H1 (cell line): ENCODE data around the gene IPO7. TPM values are rescaled to one million over a fixed set of nuclear protein-coding genes. Genes with fewer than 3 reads are reported as not detected.
"Not testable (repeated sequence)": the region's sequence is repeated elsewhere in the genome, so short reads cannot be mapped to it uniquely, and the experiment has no call there.

Experiments used
- CTCF ChIA-PET: fragments of 300-600 bp; sonication (Branson Sonifier 250); formaldehyde crosslinking; loops from one replicate; lab custom pipeline; 2021; ENCODE audit not compliant: partially characterized antibody; lab: Charles Lee
- POLR2A ChIA-PET: fragments of 300-600 bp; sonication (Branson Sonifier 250); formaldehyde crosslinking; loops from one replicate; lab custom pipeline; 2021; ENCODE audit warnings: inconsistent platforms; ENCODE audit not compliant: partially characterized antibody; lab: Charles Lee
- DNase-seq, 2 experiments: peaks; one replicate each; pipeline versions ENCODE4 v3.0.0 to v3.0.0-alpha.2; 2010 to 2022; ENCODE audit warnings: low spot score in 2 of 2, low read depth in 1 of 2, mixed read lengths in 1 of 2
- FAIRE-seq: peaks from 2 replicates; lab custom pipeline; 2011; peaks lifted over from hg19 to GRCh38; lab: Jason Lieb, UNC
- H2AFZ ChIP-seq: 2 replicates; pipeline ENCODE4 v1.8.1; 2012; ENCODE audit warnings: low read length, inconsistent platforms
- H2AK5ac ChIP-seq: 2 replicates; pipeline ENCODE4 v1.6.1; 2013; ENCODE audit warnings: low read depth, low read length
- H2BK120ac ChIP-seq: replicated peaks from 2 replicates; pipeline ENCODE3; 2013; ENCODE audit warnings: low read depth, low read length, inconsistent platforms
- H2BK12ac ChIP-seq: 2 replicates; pipeline ENCODE4 v1.6.1; 2013; ENCODE audit warnings: low read depth, low read length
- H2BK15ac ChIP-seq: 2 replicates; pipeline ENCODE4 v1.6.1; 2013; ENCODE audit warnings: low read length
- H2BK20ac ChIP-seq: 2 replicates; pipeline ENCODE4 v1.6.1; 2013; ENCODE audit warnings: low read length
- H2BK5ac ChIP-seq: 2 replicates; pipeline ENCODE4 v1.6.1; 2013; ENCODE audit warnings: low read depth, low read length
- H3K14ac ChIP-seq: 2 replicates; pipeline ENCODE4 v1.6.1; 2013; ENCODE audit warnings: inconsistent platforms; ENCODE audit not compliant: insufficient read length
- H3K18ac ChIP-seq: 2 replicates; pipeline ENCODE4 v1.6.1; 2013; ENCODE audit warnings: low read length; ENCODE audit errors: extremely low read depth
- H3K23ac ChIP-seq: 2 replicates; pipeline ENCODE4 v1.6.1; 2013; ENCODE audit warnings: inconsistent platforms; ENCODE audit not compliant: insufficient read length
- H3K23me2 ChIP-seq: 2 replicates; pipeline ENCODE4 v1.6.1; 2013; ENCODE audit warnings: low read depth, low read length
- H3K27ac ChIP-seq: 2 replicates; pipeline ENCODE4 v1.6.1; 2011; ENCODE audit warnings: low read depth, low read length, inconsistent platforms
- H3K27me3 ChIP-seq, 4 experiments: replicated peaks in 1 of 4; 1 replicate in 1 of 4; 2 replicates in 3 of 4; pipeline versions ENCODE4 v1.6.1 to v1.8.1; 2011 to 2013; ENCODE audit warnings: low read length in 3 of 4, mild to moderate bottlenecking in 3 of 4, inconsistent platforms in 2 of 4, mixed read lengths in 2 of 4, moderate library complexity in 1 of 4; ENCODE audit not compliant: control insufficient read depth in 3 of 4, insufficient read depth in 3 of 4; ENCODE audit errors: extremely low read depth in 1 of 4
- H3K36me3 ChIP-seq, 4 experiments: 2 replicates each; pipeline versions ENCODE4 v1.6.1 to v1.8.1; 2011 to 2013; ENCODE audit warnings: mild to moderate bottlenecking in 4 of 4, low read length in 3 of 4, moderate library complexity in 2 of 4, control low read depth in 1 of 4, inconsistent platforms in 1 of 4; ENCODE audit not compliant: insufficient read depth in 4 of 4, control insufficient read depth in 2 of 4
- H3K4ac ChIP-seq: replicated peaks from 2 replicates; pipeline ENCODE3; 2013; ENCODE audit warnings: low read length, low read depth, mixed read lengths, inconsistent platforms; ENCODE audit not compliant: insufficient read length
- H3K4me1 ChIP-seq, 4 experiments: replicated peaks in 1 of 4; 1 replicate in 1 of 4; 2 replicates in 3 of 4; pipeline versions ENCODE4 v1.6.1 to v1.8.1; 2011 to 2013; ENCODE audit warnings: low read length in 3 of 4, inconsistent platforms in 2 of 4, mixed read lengths in 1 of 4; ENCODE audit not compliant: insufficient read depth in 4 of 4, control insufficient read depth in 3 of 4
- H3K4me2 ChIP-seq, 2 experiments: 2 replicates each; pipeline versions ENCODE4 v1.6.1 to v1.8.1; 2011 to 2013; ENCODE audit warnings: low read depth in 2 of 2, low read length in 2 of 2, control low read depth in 1 of 2, inconsistent platforms in 1 of 2, mild to moderate bottlenecking in 1 of 2; ENCODE audit not compliant: insufficient read depth in 1 of 2
- H3K4me3 ChIP-seq, 4 experiments: fragments of 200-600, 300-600 bp in 1 of 4; sonication (generic), shearing (Covaris generic), sonication (Bioruptor Twin) in 1 of 4; 2 replicates each; pipeline versions ENCODE4 v1.5.1 to v1.8.1; 2011 to 2016; ENCODE audit warnings: low read length in 4 of 4, low read depth in 3 of 4, control low read depth in 2 of 4, inconsistent platforms in 2 of 4, mild to moderate bottlenecking in 2 of 4, mixed read lengths in 1 of 4, moderate library complexity in 1 of 4; ENCODE audit not compliant: insufficient read depth in 2 of 4; ENCODE audit errors: extremely low read depth in 1 of 4
- H3K56ac ChIP-seq: replicated peaks from 2 replicates; pipeline ENCODE3; 2013; ENCODE audit warnings: low read depth, mild to moderate bottlenecking, mixed read lengths, low read length, inconsistent platforms; ENCODE audit not compliant: insufficient read length
- H3K79me1 ChIP-seq: 2 replicates; pipeline ENCODE4 v1.6.1; 2013; ENCODE audit warnings: low read depth, low read length, control low read depth
- H3K79me2 ChIP-seq, 2 experiments: 2 replicates each; pipeline versions ENCODE4 v1.6.1 to v1.8.1; 2012 to 2013; ENCODE audit warnings: low read length in 2 of 2, mild to moderate bottlenecking in 2 of 2, inconsistent platforms in 1 of 2; ENCODE audit not compliant: insufficient read depth in 2 of 2, control insufficient read depth in 1 of 2
- H3K9ac ChIP-seq, 4 experiments: replicated peaks in 1 of 4; 1 replicate in 1 of 4; 2 replicates in 3 of 4; pipeline versions ENCODE4 v1.6.1 to v1.8.1; 2011 to 2013; ENCODE audit warnings: low read depth in 3 of 4, low read length in 3 of 4, control low read depth in 2 of 4, mild to moderate bottlenecking in 2 of 4, moderate library complexity in 2 of 4, inconsistent platforms in 1 of 4; ENCODE audit errors: extremely low read depth in 1 of 4
- H3K9me3 ChIP-seq, 2 experiments: 2 replicates each; pipeline versions ENCODE4 v1.6.1 to v1.8.1; 2012 to 2013; ENCODE audit warnings: mild to moderate bottlenecking in 2 of 2, moderate library complexity in 2 of 2, control low read depth in 1 of 2, inconsistent platforms in 1 of 2, low read depth in 1 of 2, low read length in 1 of 2, mixed read lengths in 1 of 2; ENCODE audit not compliant: insufficient read depth in 2 of 2
- H4K20me1 ChIP-seq, 2 experiments: replicated peaks in 1 of 2; 2 replicates each; pipeline versions ENCODE3 to v1.8.1; 2011 to 2013; ENCODE audit warnings: inconsistent platforms in 2 of 2, low read length in 2 of 2, mild to moderate bottlenecking in 1 of 2; ENCODE audit not compliant: insufficient read depth in 2 of 2, control insufficient read depth in 1 of 2
- H4K5ac ChIP-seq: 2 replicates; pipeline ENCODE4 v1.6.1; 2013; ENCODE audit warnings: low read length, low read depth, mixed read lengths, inconsistent platforms; ENCODE audit not compliant: insufficient read length
- H4K8ac ChIP-seq: 2 replicates; pipeline ENCODE4 v1.8.0; 2013; ENCODE audit warnings: mild to moderate bottlenecking, moderate library complexity, low read length, inconsistent platforms; ENCODE audit not compliant: insufficient read depth; ENCODE audit errors: extremely low read depth
- H4K91ac ChIP-seq: replicated peaks from 2 replicates; pipeline ENCODE3; 2013; ENCODE audit warnings: low read length, mixed read lengths, inconsistent platforms; ENCODE audit not compliant: insufficient read length
- WGBS, 2 experiments: shearing (Covaris generic) in 1 of 2; methylation state at CpG; one replicate each; pipeline versions ENCODE4 v1.1.6 to v1.1.7; 2013 to 2015; ENCODE audit warnings: low lambda C conversion rate in 2 of 2, mixed read lengths in 2 of 2, inconsistent platforms in 1 of 2, low coverage in 1 of 2, missing lambda C conversion rate in 1 of 2; ENCODE audit not compliant: insufficient replicate concordance in 2 of 2, insufficient coverage in 1 of 2, insufficient read length in 1 of 2; ENCODE audit errors: extremely low coverage in 1 of 2, missing lambda C conversion rate in 1 of 2; 5-methylcytosine and 5-hydroxymethylcytosine counted together
- polyA plus RNA-seq, 7 experiments: library from polyadenylated mRNA; depleted of rRNA in 3 of 7; stranded (reverse) in 5 of 7; unstranded in 2 of 7; fragments of >200 nt in 5 of 7; fragments of 200-250 nt in 2 of 7; gene quantifications; 1 replicate in 5 of 7; 2 replicates in 1 of 7; 4 replicates in 1 of 7; pipeline versions ENCODE4 v1.2.1 to v1.2.3, GENCODE V29; 2011 to 2013; ENCODE audit warnings: missing spikeins in 2 of 7, mixed read lengths in 2 of 7
- total RNA-seq: library from RNA; stranded (reverse); fragmentation: NEBNext Ultra II Directional; extraction: Animal tissue kit (Norgen Biotek cat#: 25700); gene quantifications from 2 replicates; pipeline ENCODE4 v1.2.1, GENCODE V29; 2021

IPO7 gene
- total and polyA plus RNA-seq, 2 of the 8 experiments (the other 6 are each of a cell fraction or from before 2014, with no cell fraction given) = 45.9 to 259 TPM

DNA sequence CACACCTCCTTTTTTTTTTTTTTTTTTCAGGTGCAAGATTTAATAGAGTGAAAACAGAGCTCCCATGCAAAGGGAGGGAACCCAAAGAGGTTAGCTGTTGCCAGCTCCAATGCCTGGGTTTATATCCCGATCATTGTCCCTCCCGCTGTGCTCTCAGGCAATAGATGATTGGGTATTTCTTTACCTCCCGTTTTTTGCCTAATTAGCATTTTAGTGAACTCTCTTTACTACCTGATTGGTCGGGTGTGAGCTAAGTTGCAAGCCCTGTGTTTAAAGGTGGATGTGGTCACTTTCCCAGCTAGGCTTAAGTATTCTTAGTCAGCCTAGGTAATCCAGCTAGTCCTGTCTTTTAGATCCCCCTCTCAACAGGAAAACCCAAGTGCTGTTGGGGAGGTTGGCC is 36.7 kb upstream of the IPO7 start:
- H3K27me3 ChIP-seq, H3K56ac ChIP-seq, DNase-seq, H3K9ac ChIP-seq, H2AK5ac ChIP-seq, H3K79me1 ChIP-seq, H3K9me3 ChIP-seq, H3K4ac ChIP-seq, H3K23me2 ChIP-seq, H4K20me1 ChIP-seq, H4K91ac ChIP-seq, H2BK15ac ChIP-seq, H2BK120ac ChIP-seq, H2BK5ac ChIP-seq, H2BK12ac ChIP-seq, H3K14ac ChIP-seq, FAIRE-seq, H3K79me2 ChIP-seq, H3K23ac ChIP-seq, H4K5ac ChIP-seq, H3K4me1 ChIP-seq, H2AFZ ChIP-seq, H3K4me3 ChIP-seq, H3K27ac ChIP-seq, H4K8ac ChIP-seq, H3K36me3 ChIP-seq: not testable (repeated sequence)
- ChIA-PET CTCF (interaction anchor here (1.6 to 2.8 kb wide), 2 partner anchors 12 to 15 kb away, joined by 4 to 11 read pairs; no protein-coding TSS in a partner anchor), POLR2A (interaction anchor here (0.8 to 2.0 kb wide), 7 partner anchors 10 to 113 kb away, joined by 3 to 7 read pairs (median 3); partner anchors contain the start of gene ZNF143)
- H3K4me2 ChIP-seq = peak overlapping the region in 1 of 2 experiments; percentile 30; a peak in 2 of 4 replicates
- 68% methylated on average over 4 of the region's 4 CpGs; no CpG with 5 or more reads in 1 of the 2 experiments for WGBS, 2 experiments
- H3K18ac ChIP-seq = peak overlapping the region; percentile 48; the same call in 1 of the 2 replicates
- H2BK20ac ChIP-seq = peak overlapping the region; percentile 48; the same call in 1 of the 2 replicates
